H1 (cell line): ENCODE results near the gene AGAP3.

ENCODE experiments used
- ATF2 ChIP-seq: IDR thresholded peaks from 2 replicates; pipeline ENCODE4 v1.6.1; 2012; ENCODE audit warnings: low read length, inconsistent platforms
- HDAC2 ChIP-seq, 2 experiments: fragments of 300-600 bp in 1 of 2; sonication (generic) in 1 of 2; IDR thresholded peaks; 2 replicates each; pipeline ENCODE4 v1.6.1; 2011 to 2012; ENCODE audit warnings: low read depth in 2 of 2, low read length in 2 of 2, mild to moderate bottlenecking in 2 of 2, moderate library complexity in 2 of 2, borderline replicate concordance in 1 of 2, inconsistent platforms in 1 of 2
- POLR2AphosphoS5 ChIP-seq: IDR thresholded peaks from 2 replicates; pipeline ENCODE4 v1.6.1; 2011; ENCODE audit warnings: low read depth, low read length
- YY1 ChIP-seq: IDR thresholded peaks from 2 replicates; pipeline ENCODE4 v1.6.1; 2011; ENCODE audit warnings: low read depth, mild to moderate bottlenecking, low read length
- TF ChIP-seq, protein P1 (sequence below): IDR thresholded peaks from 2 replicates; pipeline ENCODE4 v1.6.1; 2012; ENCODE audit warnings: inconsistent platforms
- TF ChIP-seq, protein P2 (sequence below), 3 experiments: IDR thresholded peaks; 1 replicate in 2 of 3; 2 replicates in 1 of 3; pipeline versions ENCODE4 v1.5.1 to v1.6.1; 2011; ENCODE audit warnings: low read length in 3 of 3, mild to moderate bottlenecking in 3 of 3, inconsistent platforms in 2 of 3, low read depth in 1 of 3, moderate library complexity in 1 of 3; ENCODE audit not compliant: insufficient read depth in 1 of 3; ENCODE audit errors: control extremely low read depth in 1 of 3

GRCh38 chr7:151123158-151123821 is 37.0 kb downstream of the AGAP3 start:
- TF ChIP-seq, protein P1, sequence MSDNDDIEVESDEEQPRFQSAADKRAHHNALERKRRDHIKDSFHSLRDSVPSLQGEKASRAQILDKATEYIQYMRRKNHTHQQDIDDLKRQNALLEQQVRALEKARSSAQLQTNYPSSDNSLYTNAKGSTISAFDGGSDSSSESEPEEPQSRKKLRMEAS, result no peak
- TF ChIP-seq ATF2, result no peak
- TF ChIP-seq, protein P2, sequence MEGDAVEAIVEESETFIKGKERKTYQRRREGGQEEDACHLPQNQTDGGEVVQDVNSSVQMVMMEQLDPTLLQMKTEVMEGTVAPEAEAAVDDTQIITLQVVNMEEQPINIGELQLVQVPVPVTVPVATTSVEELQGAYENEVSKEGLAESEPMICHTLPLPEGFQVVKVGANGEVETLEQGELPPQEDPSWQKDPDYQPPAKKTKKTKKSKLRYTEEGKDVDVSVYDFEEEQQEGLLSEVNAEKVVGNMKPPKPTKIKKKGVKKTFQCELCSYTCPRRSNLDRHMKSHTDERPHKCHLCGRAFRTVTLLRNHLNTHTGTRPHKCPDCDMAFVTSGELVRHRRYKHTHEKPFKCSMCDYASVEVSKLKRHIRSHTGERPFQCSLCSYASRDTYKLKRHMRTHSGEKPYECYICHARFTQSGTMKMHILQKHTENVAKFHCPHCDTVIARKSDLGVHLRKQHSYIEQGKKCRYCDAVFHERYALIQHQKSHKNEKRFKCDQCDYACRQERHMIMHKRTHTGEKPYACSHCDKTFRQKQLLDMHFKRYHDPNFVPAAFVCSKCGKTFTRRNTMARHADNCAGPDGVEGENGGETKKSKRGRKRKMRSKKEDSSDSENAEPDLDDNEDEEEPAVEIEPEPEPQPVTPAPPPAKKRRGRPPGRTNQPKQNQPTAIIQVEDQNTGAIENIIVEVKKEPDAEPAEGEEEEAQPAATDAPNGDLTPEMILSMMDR (IDR thresholded peaks at IDR 0.05; ENCODE audit: control extremely low read depth in 1 of 3, insufficient read depth in 1 of 3, low read depth in 1 of 3, low read length in 3 of 3), result no peak
- TF ChIP-seq HDAC2 (IDR thresholded peaks at IDR 0.05; ENCODE audit: borderline replicate concordance in 1 of 2, low read depth in 2 of 2, low read length in 2 of 2), result no peak
- TF ChIP-seq YY1, result no peak
- TF ChIP-seq POLR2AphosphoS5, result no peak
